ENCODE results near the gene PMM2.
"Not testable (repeated sequence)": the region's sequence is repeated elsewhere in the genome, so short reads cannot be mapped to it uniquely, and the experiment has no call there.

Gene PMM2

GRCh38 chr16:8797364-8798173, at the start of gene PMM2, which contains the start of gene TMEM186:
Gene PMM2, plus strand, starts transcription at chr16:8797839. Its CDS starts 44 bp downstream, at chr16:8797883.
Gene TMEM186, minus strand, starts transcription at chr16:8797639. Its CDS starts 25 bp downstream, at chr16:8797614.
- in situ Hi-C loops (cut with HindIII; ENCODE audit: low sequenced_read_pairs), result no loop called here

DNA sequence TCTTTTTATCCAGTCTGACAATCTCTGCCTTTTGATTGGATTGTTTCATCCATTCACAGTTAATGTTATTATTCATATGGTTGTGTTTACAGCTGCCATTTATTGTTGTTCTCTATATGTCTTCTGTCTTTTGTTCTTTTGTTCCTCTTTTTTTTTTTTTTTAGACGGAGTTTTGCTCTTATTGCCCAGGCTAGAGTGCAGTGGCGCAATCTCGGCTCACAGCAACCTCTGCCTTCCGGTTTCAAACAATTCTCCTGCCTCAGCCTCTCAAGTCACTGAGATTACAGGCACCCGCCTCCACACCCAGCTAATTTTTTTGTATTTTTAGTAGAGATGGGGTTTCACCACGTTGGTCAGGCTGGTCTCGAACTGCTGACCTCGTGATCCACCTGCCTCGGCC, 48.7 kb upstream of the PMM2 start:
- in situ Hi-C loops (cut with HindIII; ENCODE audit: low sequenced_read_pairs), result not testable (repeated sequence)

- in situ Hi-C loops (cut with HindIII; ENCODE audit: low sequenced_read_pairs), result no loop called here
These were observed 45.9 kb upstream of the PMM2 start for GRCh38 chr16:8751481-8752311.

GRCh38 chr16:8752706-8753105, 44.9 kb upstream of the PMM2 start:
- in situ Hi-C loops (cut with HindIII; ENCODE audit: low sequenced_read_pairs), result no loop called here

GRCh38 chr16:8753416-8754054, 44.1 kb upstream of the PMM2 start:
- in situ Hi-C loops (cut with HindIII; ENCODE audit: low sequenced_read_pairs), result no loop called here

DNA sequence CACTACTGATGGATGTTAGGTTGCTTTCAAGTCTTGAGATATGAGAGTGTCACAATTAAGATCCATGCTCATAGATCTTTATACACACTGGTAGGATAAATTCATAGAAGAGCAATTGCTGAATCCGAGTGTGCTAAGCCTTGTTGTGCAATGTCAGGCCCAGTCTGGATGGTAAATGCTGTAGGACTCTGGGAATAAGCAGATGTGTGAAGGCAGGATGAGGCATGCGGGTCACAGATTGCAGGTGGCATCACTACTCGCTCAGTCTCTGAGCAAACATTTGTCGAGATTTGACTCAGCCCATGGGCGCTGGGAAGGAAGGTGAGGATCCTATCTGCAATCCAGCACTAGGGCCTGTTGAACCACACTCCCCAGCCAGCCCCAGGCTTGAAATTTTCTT, 40.9 kb upstream of the PMM2 start:
- in situ Hi-C loops (cut with HindIII; ENCODE audit: low sequenced_read_pairs), result no loop called here

GRCh38 chr16:8758022-8758421, 39.6 kb upstream of the PMM2 start:
- in situ Hi-C loops (cut with HindIII; ENCODE audit: low sequenced_read_pairs), result no loop called here

DNA sequence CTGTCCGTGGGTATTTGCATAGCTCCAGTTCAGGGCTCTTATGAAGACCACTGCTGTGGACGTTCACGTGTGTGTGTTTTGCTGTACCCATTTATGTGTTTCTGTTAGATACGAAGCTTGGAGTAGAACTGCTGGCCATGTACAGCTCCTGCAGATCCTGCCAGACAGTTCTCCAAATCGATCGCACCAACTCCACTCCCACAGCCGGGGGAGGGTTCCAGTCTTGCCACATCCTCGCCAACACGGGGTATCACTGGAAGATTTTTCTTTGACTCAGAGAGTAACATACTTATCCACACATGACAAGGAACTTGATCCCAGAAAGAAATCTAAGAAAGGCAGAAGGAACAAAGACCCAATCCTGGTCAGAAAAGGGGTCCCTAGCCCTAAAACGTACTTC, 37.6 kb upstream of the PMM2 start:
- in situ Hi-C loops (cut with HindIII; ENCODE audit: low sequenced_read_pairs), result no loop called here

- in situ Hi-C loops (cut with HindIII; ENCODE audit: low sequenced_read_pairs), result no loop called here
These were observed 36.6 kb upstream of the PMM2 start for GRCh38 chr16:8761078-8761477.

DNA sequence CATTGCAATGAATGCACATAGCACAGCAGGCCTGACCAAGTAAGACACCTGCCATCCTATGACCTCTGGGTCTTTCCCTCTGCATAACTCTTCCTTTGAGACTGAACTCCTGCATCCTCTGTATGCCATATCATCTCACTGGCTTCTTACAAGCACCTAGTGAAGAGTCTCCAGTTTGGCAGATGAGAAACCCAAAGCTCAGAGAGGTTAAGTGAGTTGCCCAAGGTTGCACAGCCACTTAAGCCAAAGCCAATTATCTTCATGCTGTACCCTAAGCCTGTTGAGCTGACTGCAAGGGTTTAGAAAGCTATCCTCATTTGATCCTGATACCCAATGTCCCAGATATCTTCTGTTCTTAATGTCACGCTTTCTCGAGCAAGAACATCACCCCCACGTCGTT, 35.4 kb upstream of the PMM2 start:
- in situ Hi-C loops (cut with HindIII; ENCODE audit: low sequenced_read_pairs), result no loop called here

GRCh38 chr16:8763083-8763482, 34.6 kb upstream of the PMM2 start:
- in situ Hi-C loops (cut with HindIII; ENCODE audit: low sequenced_read_pairs), result no loop called here

GRCh38 chr16:8763899-8764298, 33.7 kb upstream of the PMM2 start:
- in situ Hi-C loops (cut with HindIII; ENCODE audit: low sequenced_read_pairs), result no loop called here

GRCh38 chr16:8764525-8765250, 33.0 kb upstream of the PMM2 start:
- in situ Hi-C loops (cut with HindIII; ENCODE audit: low sequenced_read_pairs), result no loop called here

DNA sequence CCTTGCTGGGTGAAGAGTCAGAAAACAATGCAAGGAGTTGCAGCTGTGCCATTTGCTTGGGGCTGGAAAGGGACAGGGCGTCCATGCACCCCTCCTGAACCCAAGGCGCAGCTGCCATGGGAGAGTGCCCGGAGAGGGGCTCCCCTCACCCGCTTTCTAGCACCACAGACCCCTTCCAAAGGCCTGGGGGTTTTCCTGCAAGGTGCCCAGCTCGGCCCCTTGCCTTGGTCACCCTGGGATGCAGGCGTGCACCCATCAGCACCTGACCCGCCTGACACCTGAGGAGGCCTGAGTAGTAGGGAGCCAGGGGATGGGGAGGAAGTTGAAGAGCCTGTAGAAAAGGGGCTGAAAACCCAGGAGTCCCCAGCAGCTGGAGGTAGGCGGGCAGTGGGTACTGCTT, 30.5 kb upstream of the PMM2 start:
- in situ Hi-C loops (cut with HindIII; ENCODE audit: low sequenced_read_pairs), result no loop called here

- in situ Hi-C loops (cut with HindIII; ENCODE audit: low sequenced_read_pairs), result no loop called here
These were observed 29.4 kb upstream of the PMM2 start for GRCh38 chr16:8768283-8768682.

DNA sequence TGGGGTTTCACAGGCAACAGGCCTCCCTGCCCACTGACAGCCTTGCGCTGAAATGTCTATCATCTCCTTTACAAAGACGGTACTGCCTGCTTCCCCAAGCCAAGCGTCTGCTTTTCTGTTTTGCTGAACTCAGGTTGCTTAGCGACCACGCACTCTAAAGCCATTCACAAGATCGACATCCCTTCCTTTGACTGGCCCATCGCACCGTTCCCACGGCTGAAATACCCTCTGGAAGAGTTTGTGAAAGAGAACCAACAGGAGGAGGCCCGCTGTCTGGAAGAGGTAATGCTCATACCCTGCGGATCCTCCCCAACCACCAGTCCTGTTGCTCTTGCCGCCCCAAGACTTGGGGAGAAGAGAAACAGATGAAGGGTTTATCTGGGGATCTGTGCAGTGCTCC, 28.9 kb upstream of the PMM2 start:
- in situ Hi-C loops (cut with HindIII; ENCODE audit: low sequenced_read_pairs), result no loop called here

DNA sequence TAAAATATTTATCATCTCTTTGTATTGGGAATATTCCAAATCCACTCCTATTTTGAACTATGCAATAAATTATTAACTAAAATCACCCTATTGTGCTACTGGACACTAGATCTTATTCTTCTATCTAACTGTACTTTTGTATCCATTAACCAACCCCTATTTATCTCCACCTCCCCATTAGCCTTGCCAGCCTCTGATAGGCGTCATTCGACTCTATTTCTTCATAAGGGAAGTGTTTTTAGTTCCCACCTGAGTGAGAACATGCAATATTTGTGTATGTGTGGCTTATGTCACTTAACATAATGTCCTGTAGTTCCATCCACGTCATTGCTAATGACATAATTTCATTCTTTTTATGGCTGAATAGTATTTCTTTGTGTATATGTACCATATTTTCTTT, 24.1 kb upstream of the PMM2 start:
- in situ Hi-C loops (cut with HindIII; ENCODE audit: low sequenced_read_pairs), result no loop called here

GRCh38 chr16:8774208-8774607, 23.4 kb upstream of the PMM2 start:
- in situ Hi-C loops (cut with HindIII; ENCODE audit: low sequenced_read_pairs), result no loop called here

GRCh38 chr16:8775359-8775758, 22.3 kb upstream of the PMM2 start:
- in situ Hi-C loops (cut with HindIII; ENCODE audit: low sequenced_read_pairs), result no loop called here

- in situ Hi-C loops (cut with HindIII; ENCODE audit: low sequenced_read_pairs), result no loop called here
These were observed 21.5 kb upstream of the PMM2 start for GRCh38 chr16:8776129-8776584.

- in situ Hi-C loops (cut with HindIII; ENCODE audit: low sequenced_read_pairs), result no loop called here
These were observed 20.4 kb upstream of the PMM2 start for GRCh38 chr16:8777217-8777616.
